DND-41 (cell line): ENCODE results near the gene CLNK.

Experiments
- ATAC-seq: fragments of 200-7000 bp; cut with Tn5 transposase; 3 replicates; pipeline ENCODE4 v1.9.1; 2021; ENCODE audit warnings: low read depth; ENCODE audit not compliant: insufficient read depth
- DNase-seq: peaks from one replicate; pipeline ENCODE4 v3.0.0-alpha.2; 2020
- H2AFZ ChIP-seq: 2 replicates; pipeline ENCODE4 v1.6.0; 2012; ENCODE audit warnings: low read depth, low read length
- H3K27ac ChIP-seq: 2 replicates; pipeline ENCODE4 v1.5.1; 2012; ENCODE audit warnings: low read length, inconsistent platforms
- H3K27me3 ChIP-seq: fragments of 200-600 bp; sonication (generic); 2 replicates; pipeline ENCODE4 v1.6.0; 2012; ENCODE audit warnings: low read length, mild to moderate bottlenecking, inconsistent platforms; ENCODE audit not compliant: insufficient read depth, poor library complexity
- H3K36me3 ChIP-seq: 2 replicates; pipeline ENCODE4 v1.5.1; 2012; ENCODE audit warnings: low read length, inconsistent platforms; ENCODE audit not compliant: insufficient read depth
- H3K4me1 ChIP-seq: 2 replicates; pipeline ENCODE4 v1.5.1; 2012; ENCODE audit warnings: mild to moderate bottlenecking, low read length; ENCODE audit not compliant: insufficient read depth
- H3K4me2 ChIP-seq: 2 replicates; pipeline ENCODE4 v1.6.0; 2012; ENCODE audit warnings: mild to moderate bottlenecking, moderate library complexity, low read length, inconsistent platforms; ENCODE audit not compliant: insufficient read depth
- H3K4me3 ChIP-seq, 2 experiments: fragments of 200-600 bp in 1 of 2; shearing (Covaris generic) in 1 of 2; 2 replicates each; pipeline ENCODE4 v1.5.1; 2012 to 2016; ENCODE audit warnings: inconsistent platforms in 2 of 2, low read length in 2 of 2, mild to moderate bottlenecking in 2 of 2, low read depth in 1 of 2, moderate library complexity in 1 of 2
- H3K79me2 ChIP-seq: 2 replicates; pipeline ENCODE4 v1.6.0; 2012; ENCODE audit warnings: low read length, inconsistent platforms; ENCODE audit not compliant: insufficient read depth
- H3K9ac ChIP-seq: 2 replicates; pipeline ENCODE4 v1.6.0; 2012; ENCODE audit warnings: low read depth, mild to moderate bottlenecking, inconsistent platforms, low read length, moderate library complexity
- H3K9me3 ChIP-seq: 2 replicates; pipeline ENCODE4 v1.5.1; 2012; ENCODE audit warnings: low read length, moderate library complexity, mild to moderate bottlenecking, inconsistent platforms; ENCODE audit not compliant: insufficient read depth, severe bottlenecking
- H4K20me1 ChIP-seq: 2 replicates; pipeline ENCODE4 v1.6.0; 2012; ENCODE audit warnings: low read length; ENCODE audit not compliant: insufficient read depth
- CTCF ChIP-seq: IDR thresholded peaks from 2 replicates; pipeline ENCODE4 v1.5.1; 2012; ENCODE audit warnings: borderline replicate concordance, low read length, moderate library complexity, mild to moderate bottlenecking; ENCODE audit not compliant: poor library complexity, severe bottlenecking; ENCODE audit errors: extremely low read depth
- EZH2 ChIP-seq: IDR thresholded peaks from 3 replicates; pipeline ENCODE4 v1.6.1; 2012; ENCODE audit warnings: borderline replicate concordance, low read depth, mild to moderate bottlenecking, moderate library complexity, low read length, inconsistent platforms; ENCODE audit not compliant: severe bottlenecking

The CLNK gene

GRCh38 chr4:10502717-10503116, 181.9 kb downstream of the CLNK start:
- Histone ChIP-seq H3K36me3 (no peaks in the 10 kb centered on the region), H3K4me3 (no peak overlapping the region), H3K9me3 (no peaks in the 10 kb centered on the region), H3K9ac (no peak overlapping the region), H2AFZ (no peak overlapping the region), H3K27ac (no peak overlapping the region), H3K4me2 (no peak overlapping the region), H3K4me1 (no peaks in the 10 kb centered on the region), H3K27me3 (no peaks in the 10 kb centered on the region), H3K79me2 (no peaks in the 10 kb centered on the region), H4K20me1 (no peaks in the 10 kb centered on the region)
- DNase-seq (no peak), ATAC-seq (no peak)
- TF ChIP-seq EZH2: no peak
- no peak for TF ChIP-seq CTCF

- Histone ChIP-seq H2AFZ (no peak overlapping the region), H3K4me3 (no peak overlapping the region), H3K4me1 (no peaks in the 10 kb centered on the region), H3K79me2 (no peaks in the 10 kb centered on the region), H4K20me1 (no peaks in the 10 kb centered on the region), H3K4me2 (no peak overlapping the region), H3K27me3 (no peaks in the 10 kb centered on the region), H3K36me3 (no peaks in the 10 kb centered on the region), H3K9me3 (no peaks in the 10 kb centered on the region), H3K27ac (no peak overlapping the region), H3K9ac (no peak overlapping the region)
- ATAC-seq: no peak
- TF ChIP-seq EZH2 (no peak), CTCF (no peak)
- no peak for DNase-seq
Measured at GRCh38 chr4:10500776-10501175, 183.8 kb downstream of the CLNK start.

- no peak overlapping the region for H2AFZ ChIP-seq
- TF ChIP-seq CTCF (no peak), EZH2 (no peak)
- DNase-seq: no peak
- no peak for ATAC-seq
- H3K9ac ChIP-seq: no peak overlapping the region
- H3K27ac ChIP-seq: no peak overlapping the region
- no peaks in the 10 kb centered on the region for H3K27me3 ChIP-seq
- no peaks in the 10 kb centered on the region for H3K4me1 ChIP-seq
- H4K20me1 ChIP-seq: no peaks in the 10 kb centered on the region
- H3K79me2 ChIP-seq: no peaks in the 10 kb centered on the region
- no peaks in the 10 kb centered on the region for H3K9me3 ChIP-seq
- no peak overlapping the region for H3K4me3 ChIP-seq
- no peaks in the 10 kb centered on the region for H3K36me3 ChIP-seq
- H3K4me2 ChIP-seq: no peak overlapping the region
Measured at GRCh38 chr4:10496200-10496599, 188.4 kb downstream of the CLNK start.

GRCh38 chr4:10495651-10496050, 188.9 kb downstream of the CLNK start:
- no peak overlapping the region for H3K4me3 ChIP-seq
- no peaks in the 10 kb centered on the region for H3K4me1 ChIP-seq
- no peak for DNase-seq
- H3K27me3 ChIP-seq: no peaks in the 10 kb centered on the region
- no peak overlapping the region for H3K9ac ChIP-seq
- H3K4me2 ChIP-seq: no peak overlapping the region
- H4K20me1 ChIP-seq: no peaks in the 10 kb centered on the region
- TF ChIP-seq EZH2: no peak
- no peak for TF ChIP-seq CTCF
- ATAC-seq: no peak
- H3K36me3 ChIP-seq: no peaks in the 10 kb centered on the region
- no peaks in the 10 kb centered on the region for H3K9me3 ChIP-seq
- H2AFZ ChIP-seq: no peak overlapping the region
- H3K79me2 ChIP-seq: no peaks in the 10 kb centered on the region
- H3K27ac ChIP-seq: no peak overlapping the region
